H1 (cell line): ENCODE data around the gene OR2AG2. TPM values are rescaled to one million over a fixed set of nuclear protein-coding genes. Genes with fewer than 3 reads are reported as not detected.

Source experiments
- CTCF ChIA-PET: fragments of 300-600 bp; sonication (Branson Sonifier 250); formaldehyde crosslinking; loops from one replicate; lab custom pipeline; 2021; ENCODE audit not compliant: partially characterized antibody; lab: Charles Lee
- POLR2A ChIA-PET: fragments of 300-600 bp; sonication (Branson Sonifier 250); formaldehyde crosslinking; loops from one replicate; lab custom pipeline; 2021; ENCODE audit warnings: inconsistent platforms; ENCODE audit not compliant: partially characterized antibody; lab: Charles Lee
- DNase-seq, 2 experiments: peaks; one replicate each; pipeline versions ENCODE4 v3.0.0 to v3.0.0-alpha.2; 2010 to 2022; ENCODE audit warnings: low spot score in 2 of 2, low read depth in 1 of 2, mixed read lengths in 1 of 2
- FAIRE-seq: peaks from 2 replicates; lab custom pipeline; 2011; peaks lifted over from hg19 to GRCh38; lab: Jason Lieb, UNC
- H2AFZ ChIP-seq: 2 replicates; pipeline ENCODE4 v1.8.1; 2012; ENCODE audit warnings: low read length, inconsistent platforms
- H2AK5ac ChIP-seq: 2 replicates; pipeline ENCODE4 v1.6.1; 2013; ENCODE audit warnings: low read depth, low read length
- H2BK120ac ChIP-seq: replicated peaks from 2 replicates; pipeline ENCODE3; 2013; ENCODE audit warnings: low read depth, low read length, inconsistent platforms
- H2BK12ac ChIP-seq: 2 replicates; pipeline ENCODE4 v1.6.1; 2013; ENCODE audit warnings: low read depth, low read length
- H2BK15ac ChIP-seq: 2 replicates; pipeline ENCODE4 v1.6.1; 2013; ENCODE audit warnings: low read length
- H2BK20ac ChIP-seq: 2 replicates; pipeline ENCODE4 v1.6.1; 2013; ENCODE audit warnings: low read length
- H2BK5ac ChIP-seq: 2 replicates; pipeline ENCODE4 v1.6.1; 2013; ENCODE audit warnings: low read depth, low read length
- H3K14ac ChIP-seq: 2 replicates; pipeline ENCODE4 v1.6.1; 2013; ENCODE audit warnings: inconsistent platforms; ENCODE audit not compliant: insufficient read length
- H3K18ac ChIP-seq: 2 replicates; pipeline ENCODE4 v1.6.1; 2013; ENCODE audit warnings: low read length; ENCODE audit errors: extremely low read depth
- H3K23ac ChIP-seq: 2 replicates; pipeline ENCODE4 v1.6.1; 2013; ENCODE audit warnings: inconsistent platforms; ENCODE audit not compliant: insufficient read length
- H3K23me2 ChIP-seq: 2 replicates; pipeline ENCODE4 v1.6.1; 2013; ENCODE audit warnings: low read depth, low read length
- H3K27ac ChIP-seq: 2 replicates; pipeline ENCODE4 v1.6.1; 2011; ENCODE audit warnings: low read depth, low read length, inconsistent platforms
- H3K27me3 ChIP-seq, 4 experiments: replicated peaks in 1 of 4; 1 replicate in 1 of 4; 2 replicates in 3 of 4; pipeline versions ENCODE4 v1.6.1 to v1.8.1; 2011 to 2013; ENCODE audit warnings: low read length in 3 of 4, mild to moderate bottlenecking in 3 of 4, inconsistent platforms in 2 of 4, mixed read lengths in 2 of 4, moderate library complexity in 1 of 4; ENCODE audit not compliant: control insufficient read depth in 3 of 4, insufficient read depth in 3 of 4; ENCODE audit errors: extremely low read depth in 1 of 4
- H3K36me3 ChIP-seq, 4 experiments: 2 replicates each; pipeline versions ENCODE4 v1.6.1 to v1.8.1; 2011 to 2013; ENCODE audit warnings: mild to moderate bottlenecking in 4 of 4, low read length in 3 of 4, moderate library complexity in 2 of 4, control low read depth in 1 of 4, inconsistent platforms in 1 of 4; ENCODE audit not compliant: insufficient read depth in 4 of 4, control insufficient read depth in 2 of 4
- H3K4ac ChIP-seq: replicated peaks from 2 replicates; pipeline ENCODE3; 2013; ENCODE audit warnings: low read length, low read depth, mixed read lengths, inconsistent platforms; ENCODE audit not compliant: insufficient read length
- H3K4me1 ChIP-seq, 4 experiments: replicated peaks in 1 of 4; 1 replicate in 1 of 4; 2 replicates in 3 of 4; pipeline versions ENCODE4 v1.6.1 to v1.8.1; 2011 to 2013; ENCODE audit warnings: low read length in 3 of 4, inconsistent platforms in 2 of 4, mixed read lengths in 1 of 4; ENCODE audit not compliant: insufficient read depth in 4 of 4, control insufficient read depth in 3 of 4
- H3K4me2 ChIP-seq, 2 experiments: 2 replicates each; pipeline versions ENCODE4 v1.6.1 to v1.8.1; 2011 to 2013; ENCODE audit warnings: low read depth in 2 of 2, low read length in 2 of 2, control low read depth in 1 of 2, inconsistent platforms in 1 of 2, mild to moderate bottlenecking in 1 of 2; ENCODE audit not compliant: insufficient read depth in 1 of 2
- H3K4me3 ChIP-seq, 4 experiments: fragments of 200-600, 300-600 bp in 1 of 4; sonication (generic), shearing (Covaris generic), sonication (Bioruptor Twin) in 1 of 4; 2 replicates each; pipeline versions ENCODE4 v1.5.1 to v1.8.1; 2011 to 2016; ENCODE audit warnings: low read length in 4 of 4, low read depth in 3 of 4, control low read depth in 2 of 4, inconsistent platforms in 2 of 4, mild to moderate bottlenecking in 2 of 4, mixed read lengths in 1 of 4, moderate library complexity in 1 of 4; ENCODE audit not compliant: insufficient read depth in 2 of 4; ENCODE audit errors: extremely low read depth in 1 of 4
- H3K56ac ChIP-seq: replicated peaks from 2 replicates; pipeline ENCODE3; 2013; ENCODE audit warnings: low read depth, mild to moderate bottlenecking, mixed read lengths, low read length, inconsistent platforms; ENCODE audit not compliant: insufficient read length
- H3K79me1 ChIP-seq: 2 replicates; pipeline ENCODE4 v1.6.1; 2013; ENCODE audit warnings: low read depth, low read length, control low read depth
- H3K79me2 ChIP-seq, 2 experiments: 2 replicates each; pipeline versions ENCODE4 v1.6.1 to v1.8.1; 2012 to 2013; ENCODE audit warnings: low read length in 2 of 2, mild to moderate bottlenecking in 2 of 2, inconsistent platforms in 1 of 2; ENCODE audit not compliant: insufficient read depth in 2 of 2, control insufficient read depth in 1 of 2
- H3K9ac ChIP-seq, 4 experiments: replicated peaks in 1 of 4; 1 replicate in 1 of 4; 2 replicates in 3 of 4; pipeline versions ENCODE4 v1.6.1 to v1.8.1; 2011 to 2013; ENCODE audit warnings: low read depth in 3 of 4, low read length in 3 of 4, control low read depth in 2 of 4, mild to moderate bottlenecking in 2 of 4, moderate library complexity in 2 of 4, inconsistent platforms in 1 of 4; ENCODE audit errors: extremely low read depth in 1 of 4
- H3K9me3 ChIP-seq, 2 experiments: 2 replicates each; pipeline versions ENCODE4 v1.6.1 to v1.8.1; 2012 to 2013; ENCODE audit warnings: mild to moderate bottlenecking in 2 of 2, moderate library complexity in 2 of 2, control low read depth in 1 of 2, inconsistent platforms in 1 of 2, low read depth in 1 of 2, low read length in 1 of 2, mixed read lengths in 1 of 2; ENCODE audit not compliant: insufficient read depth in 2 of 2
- H4K20me1 ChIP-seq, 2 experiments: replicated peaks in 1 of 2; 2 replicates each; pipeline versions ENCODE3 to v1.8.1; 2011 to 2013; ENCODE audit warnings: inconsistent platforms in 2 of 2, low read length in 2 of 2, mild to moderate bottlenecking in 1 of 2; ENCODE audit not compliant: insufficient read depth in 2 of 2, control insufficient read depth in 1 of 2
- H4K5ac ChIP-seq: 2 replicates; pipeline ENCODE4 v1.6.1; 2013; ENCODE audit warnings: low read length, low read depth, mixed read lengths, inconsistent platforms; ENCODE audit not compliant: insufficient read length
- H4K8ac ChIP-seq: 2 replicates; pipeline ENCODE4 v1.8.0; 2013; ENCODE audit warnings: mild to moderate bottlenecking, moderate library complexity, low read length, inconsistent platforms; ENCODE audit not compliant: insufficient read depth; ENCODE audit errors: extremely low read depth
- H4K91ac ChIP-seq: replicated peaks from 2 replicates; pipeline ENCODE3; 2013; ENCODE audit warnings: low read length, mixed read lengths, inconsistent platforms; ENCODE audit not compliant: insufficient read length
- BCL11A ChIP-seq, 2 experiments: IDR thresholded peaks; one replicate each; pipeline ENCODE4 v1.6.1; 2011; ENCODE audit warnings: low read depth in 2 of 2, low read length in 2 of 2, mild to moderate bottlenecking in 2 of 2
- FOSL1 ChIP-seq: IDR thresholded peaks from 2 replicates; pipeline ENCODE4 v1.6.1; 2011; ENCODE audit warnings: mild to moderate bottlenecking, low read depth, low read length, moderate library complexity; ENCODE audit not compliant: insufficient read depth
- POLR2A ChIP-seq, 2 experiments: IDR thresholded peaks; 1 replicate in 1 of 2; 2 replicates in 1 of 2; pipeline ENCODE4 v1.6.1; 2011; ENCODE audit warnings: low read depth in 2 of 2, low read length in 2 of 2, mild to moderate bottlenecking in 2 of 2; ENCODE audit errors: control extremely low read depth in 1 of 2
- POLR2AphosphoS5 ChIP-seq: IDR thresholded peaks from 2 replicates; pipeline ENCODE4 v1.6.1; 2011; ENCODE audit warnings: low read depth, low read length
- TCF12 ChIP-seq: IDR thresholded peaks from 2 replicates; pipeline ENCODE4 v1.6.1; 2011; ENCODE audit warnings: low read depth, mild to moderate bottlenecking, low read length
- WGBS, 2 experiments: shearing (Covaris generic) in 1 of 2; methylation state at CpG; one replicate each; pipeline versions ENCODE4 v1.1.6 to v1.1.7; 2013 to 2015; ENCODE audit warnings: low lambda C conversion rate in 2 of 2, mixed read lengths in 2 of 2, inconsistent platforms in 1 of 2, low coverage in 1 of 2, missing lambda C conversion rate in 1 of 2; ENCODE audit not compliant: insufficient replicate concordance in 2 of 2, insufficient coverage in 1 of 2, insufficient read length in 1 of 2; ENCODE audit errors: extremely low coverage in 1 of 2, missing lambda C conversion rate in 1 of 2; 5-methylcytosine and 5-hydroxymethylcytosine counted together
- polyA plus RNA-seq, 7 experiments: library from polyadenylated mRNA; depleted of rRNA in 3 of 7; stranded (reverse) in 5 of 7; unstranded in 2 of 7; fragments of >200 nt in 5 of 7; fragments of 200-250 nt in 2 of 7; gene quantifications; 1 replicate in 5 of 7; 2 replicates in 1 of 7; 4 replicates in 1 of 7; pipeline versions ENCODE4 v1.2.1 to v1.2.3, GENCODE V29; 2011 to 2013; ENCODE audit warnings: missing spikeins in 2 of 7, mixed read lengths in 2 of 7
- total RNA-seq: library from RNA; stranded (reverse); fragmentation: NEBNext Ultra II Directional; extraction: Animal tissue kit (Norgen Biotek cat#: 25700); gene quantifications from 2 replicates; pipeline ENCODE4 v1.2.1, GENCODE V29; 2021

The OR2AG2 gene
- total and polyA plus RNA-seq, 2 of the 8 experiments (the other 6 are each of a cell fraction or from before 2014, with no cell fraction given) = 0.22 to 0.74 TPM

- H3K4me3 ChIP-seq = no peak within 1 kb of the TSS
- H3K27me3 ChIP-seq = no peaks in the 10 kb centered on the region
- WGBS, 2 experiments = 100% methylated on average over 2 of the region's 2 CpGs; no CpG with 5 or more reads in 1 of the 2 experiments
- no peaks in the 10 kb centered on the region for H3K23me2 ChIP-seq
- H3K9ac ChIP-seq = no peak within 1 kb of the TSS
- TF ChIP-seq FOSL1 = no peak
- no peak for TF ChIP-seq TCF12
- TF ChIP-seq POLR2AphosphoS5 = no peak
- no peak for TF ChIP-seq BCL11A (IDR thresholded peaks at IDR 0.05; ENCODE audit: low read depth in 2 of 2, low read length in 2 of 2)
- no peak for TF ChIP-seq POLR2A (IDR thresholded peaks at IDR 0.05; ENCODE audit: control extremely low read depth in 1 of 2, low read depth in 2 of 2, low read length in 2 of 2)
- DNase-seq (no peak), FAIRE-seq (no peak)
- H3K27ac ChIP-seq = no peak within 1 kb of the TSS
- H3K14ac ChIP-seq = no peak within 1 kb of the TSS
- no peak within 1 kb of the TSS for H3K4me2 ChIP-seq
- POLR2A ChIA-PET = no interaction called here
- no peaks in the 10 kb centered on the region for H3K79me2 ChIP-seq
- no peak within 1 kb of the TSS for H3K56ac ChIP-seq
- no peak within 1 kb of the TSS for H2AK5ac ChIP-seq
- H2BK120ac ChIP-seq = no peak within 1 kb of the TSS
- H2BK20ac ChIP-seq = no peak within 1 kb of the TSS
- H3K18ac ChIP-seq = no peak within 1 kb of the TSS
- H4K5ac ChIP-seq = no peak within 1 kb of the TSS
- no peak within 1 kb of the TSS for H2BK12ac ChIP-seq
- no peak within 1 kb of the TSS for H2AFZ ChIP-seq
- no peaks in the 10 kb centered on the region for H3K9me3 ChIP-seq
- no peaks in the 10 kb centered on the region for H3K36me3 ChIP-seq
- no peak within 1 kb of the TSS for H3K4ac ChIP-seq
- H2BK5ac ChIP-seq = no peak within 1 kb of the TSS
- H4K91ac ChIP-seq = no peak within 1 kb of the TSS
- no peak within 1 kb of the TSS for H4K8ac ChIP-seq
- no peaks in the 10 kb centered on the region for H4K20me1 ChIP-seq
- CTCF ChIA-PET = interaction anchor here (0.6 to 1.4 kb wide), 7 partner anchors 23 to 570 kb away, joined by 3 to 4 read pairs (median 3); no protein-coding TSS in a partner anchor
- H2BK15ac ChIP-seq = no peak within 1 kb of the TSS; the same call in 1 of the 2 replicates
- no peaks in the 10 kb centered on the region for H3K4me1 ChIP-seq
- no peak within 1 kb of the TSS for H3K23ac ChIP-seq
- no peaks in the 10 kb centered on the region for H3K79me1 ChIP-seq
These were observed 10.9 kb upstream of the OR2AG2 start, which contains the start of gene OR2AG1 for GRCh38 chr11:6782720-6783119. Gene OR2AG1, plus strand, starts transcription at chr11:6783020. Its CDS starts 2,018 bp downstream, at chr11:6785038.
